Retinal pigment epithelial cell (primary cell): ENCODE measurements around the gene TTC4.

Experiments used
- DNase-seq: peaks from one replicate; pipeline ENCODE4 v3.0.0-alpha.2; 2010; ENCODE audit warnings: low read depth
- H3K4me3 ChIP-seq: 2 replicates; pipeline ENCODE4 v1.5.1; 2011; ENCODE audit warnings: mild to moderate bottlenecking, low read length, control low read depth, moderate library complexity
- TF ChIP-seq, protein P1 (sequence below): conservative IDR thresholded peaks from 2 replicates; pipeline ENCODE4 v1.5.1; 2011; ENCODE audit warnings: low read depth, low read length, control low read depth, inconsistent platforms

Gene TTC4

DNA sequence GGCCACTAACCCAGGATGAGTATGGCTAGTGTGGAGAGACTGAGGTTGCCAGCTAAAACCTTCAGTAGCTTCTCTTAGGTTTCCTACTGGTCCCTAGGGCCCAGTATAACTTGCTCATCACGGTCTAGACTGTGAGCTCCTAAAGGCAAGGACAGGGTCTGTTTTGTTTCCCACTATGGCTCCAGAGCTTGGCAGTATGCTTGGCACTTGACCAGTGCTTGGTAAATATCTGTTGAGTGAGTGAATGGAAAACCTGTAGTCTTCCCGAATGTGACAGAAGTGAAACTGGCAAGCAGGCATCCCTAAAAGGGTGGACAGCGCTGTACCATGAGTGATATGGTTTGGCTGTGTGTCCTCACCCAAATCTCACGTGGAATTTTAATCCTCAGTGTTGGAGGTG lies 61.8 kb downstream of the TTC4 start:
- H3K4me3 ChIP-seq = no peak overlapping the region
- TF ChIP-seq, protein P1, sequence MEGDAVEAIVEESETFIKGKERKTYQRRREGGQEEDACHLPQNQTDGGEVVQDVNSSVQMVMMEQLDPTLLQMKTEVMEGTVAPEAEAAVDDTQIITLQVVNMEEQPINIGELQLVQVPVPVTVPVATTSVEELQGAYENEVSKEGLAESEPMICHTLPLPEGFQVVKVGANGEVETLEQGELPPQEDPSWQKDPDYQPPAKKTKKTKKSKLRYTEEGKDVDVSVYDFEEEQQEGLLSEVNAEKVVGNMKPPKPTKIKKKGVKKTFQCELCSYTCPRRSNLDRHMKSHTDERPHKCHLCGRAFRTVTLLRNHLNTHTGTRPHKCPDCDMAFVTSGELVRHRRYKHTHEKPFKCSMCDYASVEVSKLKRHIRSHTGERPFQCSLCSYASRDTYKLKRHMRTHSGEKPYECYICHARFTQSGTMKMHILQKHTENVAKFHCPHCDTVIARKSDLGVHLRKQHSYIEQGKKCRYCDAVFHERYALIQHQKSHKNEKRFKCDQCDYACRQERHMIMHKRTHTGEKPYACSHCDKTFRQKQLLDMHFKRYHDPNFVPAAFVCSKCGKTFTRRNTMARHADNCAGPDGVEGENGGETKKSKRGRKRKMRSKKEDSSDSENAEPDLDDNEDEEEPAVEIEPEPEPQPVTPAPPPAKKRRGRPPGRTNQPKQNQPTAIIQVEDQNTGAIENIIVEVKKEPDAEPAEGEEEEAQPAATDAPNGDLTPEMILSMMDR = no peak
- DNase-seq = no peak

GRCh38 chr1:54781023-54781723 lies 65.5 kb downstream of the TTC4 start:
- TF ChIP-seq, protein P1 = no peak
- no peak for DNase-seq
- H3K4me3 ChIP-seq = no peak overlapping the region

DNA sequence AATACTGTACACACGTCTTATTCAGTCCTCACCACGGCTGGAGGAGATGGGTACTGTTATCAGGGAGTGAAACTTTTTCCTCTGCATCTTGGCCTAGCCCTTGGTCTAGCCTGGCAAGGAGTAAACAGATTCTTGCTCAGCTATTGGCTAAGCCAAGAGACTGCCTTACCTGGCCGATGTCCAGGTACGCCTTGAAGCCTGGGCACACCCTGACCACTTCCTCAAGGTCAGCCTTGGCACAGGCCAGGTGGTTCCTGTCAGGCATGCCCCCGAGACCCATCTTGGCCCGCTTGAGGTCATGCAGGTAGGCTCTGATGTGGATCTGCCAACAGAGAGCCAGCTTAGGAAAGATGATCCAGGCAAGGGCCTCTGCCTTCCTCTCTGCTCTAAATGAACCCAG lies 66.5 kb downstream of the TTC4 start:
- no peak overlapping the region for H3K4me3 ChIP-seq

DNA sequence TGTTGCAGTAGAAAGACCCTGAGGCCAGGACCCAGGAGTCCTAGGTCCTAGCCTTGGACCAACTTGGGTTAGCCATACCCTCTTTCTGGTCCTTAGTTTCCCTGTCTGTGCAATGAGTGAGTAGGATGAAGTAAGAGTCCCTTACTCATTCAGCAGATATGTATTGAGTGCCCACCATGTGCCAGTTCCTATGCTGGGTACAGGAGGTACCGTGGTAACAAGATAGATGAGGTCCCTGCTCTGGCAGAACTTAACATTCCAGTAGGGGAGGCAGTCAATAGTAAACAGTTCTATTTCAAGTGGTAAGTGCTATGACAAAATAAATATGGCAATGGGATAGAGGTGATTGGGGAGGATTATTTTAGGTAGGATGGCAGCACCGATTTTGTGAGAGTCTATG lies 66.9 kb downstream of the TTC4 start:
- TF ChIP-seq, protein P1 = no peak
- no peak overlapping the region for H3K4me3 ChIP-seq
- DNase-seq = no peak

More for the DNA sequence above, 66.5 kb downstream of the TTC4 start:
- no peak for DNase-seq
- TF ChIP-seq, protein P1 = no peak

DNA sequence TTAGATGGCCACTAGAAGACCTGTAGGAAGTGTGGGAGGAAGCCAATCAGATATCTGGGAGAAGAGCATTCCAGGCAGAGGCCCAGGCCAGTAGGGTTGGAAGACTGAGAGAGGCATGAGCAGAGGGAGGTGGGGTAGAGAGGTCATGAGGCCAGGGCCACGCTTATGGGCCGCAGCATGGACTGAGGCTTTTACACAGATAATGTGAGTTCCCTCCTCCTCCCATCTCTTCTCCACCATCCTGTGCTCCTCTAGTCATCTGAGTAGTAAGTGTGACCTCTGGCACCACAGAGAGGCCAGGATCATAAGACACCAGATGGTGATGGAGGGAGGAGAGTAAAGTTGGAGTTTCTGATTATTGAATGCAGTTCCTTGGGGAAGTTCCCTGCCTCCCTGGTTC lies 68.4 kb downstream of the TTC4 start:
- no peak for DNase-seq
- TF ChIP-seq, protein P1 = no peak
- no peak overlapping the region for H3K4me3 ChIP-seq

GRCh38 chr1:54786778-54787177 lies 71.1 kb downstream of the TTC4 start:
- TF ChIP-seq, protein P1 = no peak

DNA sequence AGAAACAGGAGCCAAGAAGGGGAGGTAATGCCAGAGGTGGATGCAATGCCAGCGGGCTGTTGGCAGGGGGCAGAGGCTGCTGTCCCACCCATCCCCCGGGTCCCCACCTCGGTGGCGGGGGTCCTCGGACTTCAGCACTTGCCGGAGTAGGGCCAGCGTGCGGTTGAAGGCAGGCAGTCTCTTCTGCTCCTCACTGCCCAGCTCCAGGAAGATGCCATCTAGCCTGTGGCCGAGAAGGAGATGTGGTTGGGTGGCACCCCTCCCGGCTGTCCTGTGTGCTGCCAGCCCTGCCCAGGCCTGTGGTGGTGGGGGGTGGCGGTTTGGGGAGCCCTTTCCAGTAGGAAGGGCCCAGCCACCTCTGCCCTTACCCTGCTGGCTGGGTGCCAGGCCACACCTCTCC lies 71.9 kb downstream of the TTC4 start:
- H3K4me3 ChIP-seq = no peak overlapping the region
- no peak for DNase-seq
- TF ChIP-seq, protein P1 = no peak

More at GRCh38 chr1:54786778-54787177, 71.1 kb downstream of the TTC4 start:
- H3K4me3 ChIP-seq = no peak overlapping the region
- no peak for DNase-seq
